Skeletal muscle tissue (tissue), 4 donors: Measurements from ENCODE around the gene ADAD1. TPM values are rescaled to one million over a fixed set of nuclear protein-coding genes. Genes with fewer than 3 reads are reported as not detected.

Source experiments
- H3K27ac ChIP-seq: one replicate; pipeline ENCODE4 v1.7.0; 2013; ENCODE audit warnings: mild to moderate bottlenecking, low read depth, low read length, inconsistent platforms
- H3K27me3 ChIP-seq, 3 donors: one replicate each; pipeline ENCODE4 v1.7.0; 2013; ENCODE audit warnings: low read length in 3 of 3; ENCODE audit not compliant: control insufficient read depth in 3 of 3, insufficient read depth in 3 of 3
- H3K36me3 ChIP-seq, 3 donors: one replicate each; pipeline ENCODE4 v1.7.0; 2013; ENCODE audit warnings: low read length in 3 of 3; ENCODE audit not compliant: control insufficient read depth in 3 of 3, insufficient read depth in 3 of 3
- H3K4me1 ChIP-seq, 3 donors: one replicate each; pipeline ENCODE4 v1.7.0; 2013; ENCODE audit warnings: low read length in 3 of 3, mild to moderate bottlenecking in 3 of 3; ENCODE audit not compliant: control insufficient read depth in 3 of 3, insufficient read depth in 3 of 3
- H3K4me3 ChIP-seq, 3 donors: one replicate each; pipeline ENCODE4 v1.7.0; 2013; ENCODE audit warnings: low read length in 3 of 3
- H3K9ac ChIP-seq, 3 donors: one replicate each; pipeline ENCODE4 v1.7.0; 2013; ENCODE audit warnings: low read length in 3 of 3, mild to moderate bottlenecking in 3 of 3, moderate library complexity in 2 of 3, low read depth in 1 of 3
- H3K9me3 ChIP-seq, 3 donors: one replicate each; pipeline ENCODE4 v1.7.0; 2013; ENCODE audit warnings: low read length in 3 of 3; ENCODE audit not compliant: control insufficient read depth in 3 of 3
- total RNA-seq: library from RNA; depleted of rRNA; stranded (reverse); fragments of >200 nt; gene quantifications from one replicate; pipeline ENCODE4 v1.2.3, GENCODE V29; 2014
- donor health status: Osteomylitis.

The ADAD1 gene
- total RNA-seq = not detected

- no peak within 1 kb of the TSS for H3K4me3 ChIP-seq
- no peak within 1 kb of the TSS for H3K27ac ChIP-seq
- no peaks in the 10 kb centered on the region for H3K36me3 ChIP-seq
- H3K9ac ChIP-seq = no peak within 1 kb of the TSS
- no peaks in the 10 kb centered on the region for H3K9me3 ChIP-seq
- no peaks in the 10 kb centered on the region for H3K4me1 ChIP-seq
- H3K27me3 ChIP-seq = no peaks in the 10 kb centered on the region
Measured at GRCh38 chr4:122378711-122379110, at the start of gene ADAD1. Gene ADAD1 (plus strand): TSS chr4:122379011. CDS start chr4:122380070, 1,059 bp downstream.

- H3K9ac ChIP-seq = no peak overlapping the region
- no peaks in the 10 kb centered on the region for H3K9me3 ChIP-seq
- no peak overlapping the region for H3K4me3 ChIP-seq
- H3K27me3 ChIP-seq = no peaks in the 10 kb centered on the region
- peaks cover 6 to 22% (median 12%) of the 10 kb centered on the region in 3 donors for H3K36me3 ChIP-seq
- H3K4me1 ChIP-seq = no peaks in the 10 kb centered on the region
- no peak overlapping the region for H3K27ac ChIP-seq
Measured at GRCh38 chr4:122329876-122330565, 48.8 kb upstream of the ADAD1 start.

- no peak overlapping the region for H3K9ac ChIP-seq
- H3K27ac ChIP-seq = no peak overlapping the region
- no peak overlapping the region for H3K4me3 ChIP-seq
- no peaks in the 10 kb centered on the region for H3K9me3 ChIP-seq
- H3K36me3 ChIP-seq = peaks cover 8 to 26% (median 11%) of the 10 kb centered on the region in 3 donors
- no peaks in the 10 kb centered on the region for H3K4me1 ChIP-seq
- H3K27me3 ChIP-seq = no peaks in the 10 kb centered on the region
Measured at GRCh38 chr4:122331195-122331594, 47.6 kb upstream of the ADAD1 start.

GRCh38 chr4:122334828-122335227 is 44.0 kb upstream of the ADAD1 start:
- H3K27ac ChIP-seq = no peak overlapping the region
- H3K4me3 ChIP-seq = no peak overlapping the region
- H3K4me1 ChIP-seq = no peaks in the 10 kb centered on the region
- no peak overlapping the region for H3K9ac ChIP-seq
- no peaks in the 10 kb centered on the region for H3K27me3 ChIP-seq
- H3K9me3 ChIP-seq = no peaks in the 10 kb centered on the region
- peaks cover 7 to 21% (median 20%) of the 10 kb centered on the region in 3 donors for H3K36me3 ChIP-seq

- peaks cover 0 to 5% (median 2%) of the 10 kb centered on the region in 3 donors for H3K4me1 ChIP-seq
- peak overlapping the region; percentile 68 for H3K27ac ChIP-seq
- H3K36me3 ChIP-seq = peaks cover 0 to 20% (median 14%) of the 10 kb centered on the region in 3 donors
Measured at GRCh38 chr4:122341886-122342285, 36.9 kb upstream of the ADAD1 start.

GRCh38 chr4:122346036-122346435 is 32.8 kb upstream of the ADAD1 start:
- H3K9ac ChIP-seq = no peak overlapping the region
- peaks cover 17 to 47% (median 44%) of the 10 kb centered on the region in 3 donors for H3K36me3 ChIP-seq
- H3K9me3 ChIP-seq = no peaks in the 10 kb centered on the region
- no peaks in the 10 kb centered on the region for H3K27me3 ChIP-seq
- H3K4me3 ChIP-seq = no peak overlapping the region
- H3K4me1 ChIP-seq = peaks cover 0 to 5% (median 1%) of the 10 kb centered on the region in 3 donors
- H3K27ac ChIP-seq = no peak overlapping the region

More at GRCh38 chr4:122341886-122342285, 36.9 kb upstream of the ADAD1 start:
- Histone ChIP-seq H3K4me3 (no peak overlapping the region), H3K27me3 (no peaks in the 10 kb centered on the region), H3K9ac (no peak overlapping the region), H3K9me3 (no peaks in the 10 kb centered on the region)

- H3K27ac ChIP-seq = no peak overlapping the region
- H3K9me3 ChIP-seq = no peaks in the 10 kb centered on the region
- no peaks in the 10 kb centered on the region for H3K27me3 ChIP-seq
- H3K36me3 ChIP-seq = peaks cover 17 to 51% (median 46%) of the 10 kb centered on the region in 3 donors
- H3K4me1 ChIP-seq = peaks cover 0 to 5% (median 0%) of the 10 kb centered on the region in 3 donors
- no peak overlapping the region for H3K4me3 ChIP-seq
- no peak overlapping the region for H3K9ac ChIP-seq
Measured at GRCh38 chr4:122346503-122346902, 32.3 kb upstream of the ADAD1 start.

- Histone ChIP-seq H3K9me3 (no peaks in the 10 kb centered on the region), H3K4me3 (no peak overlapping the region), H3K27me3 (no peaks in the 10 kb centered on the region), H3K9ac (no peak overlapping the region), H3K27ac (no peak overlapping the region), H3K36me3 (peaks cover 14 to 54% (median 48%) of the 10 kb centered on the region in 3 donors), H3K4me1 (no peaks in the 10 kb centered on the region)
Measured at GRCh38 chr4:122356317-122356808, 22.4 kb upstream of the ADAD1 start.

- Histone ChIP-seq H3K36me3 (peaks cover 12 to 40% (median 39%) of the 10 kb centered on the region in 3 donors), H3K4me1 (no peaks in the 10 kb centered on the region), H3K4me3 (no peak overlapping the region), H3K27me3 (no peaks in the 10 kb centered on the region), H3K9me3 (no peaks in the 10 kb centered on the region), H3K27ac (no peak overlapping the region), H3K9ac (no peak overlapping the region)
Measured at GRCh38 chr4:122360754-122361153, 18.1 kb upstream of the ADAD1 start.

- Histone ChIP-seq H3K27me3 (no peaks in the 10 kb centered on the region), H3K9me3 (no peaks in the 10 kb centered on the region), H3K9ac (no peak overlapping the region), H3K27ac (no peak overlapping the region), H3K36me3 (peaks cover 6 to 22% (median 19%) of the 10 kb centered on the region in 3 donors), H3K4me1 (no peaks in the 10 kb centered on the region), H3K4me3 (no peak overlapping the region)
Measured at GRCh38 chr4:122364700-122365404, 14.0 kb upstream of the ADAD1 start.
